Measurements from ENCODE around the gene PLCD4. TPM values are rescaled to one million over a fixed set of nuclear protein-coding genes. Genes with fewer than 3 reads are reported as not detected.

PLCD4 gene
- total RNA-seq, 1 experiment from 2014 or later = 0.42 TPM

DNA sequence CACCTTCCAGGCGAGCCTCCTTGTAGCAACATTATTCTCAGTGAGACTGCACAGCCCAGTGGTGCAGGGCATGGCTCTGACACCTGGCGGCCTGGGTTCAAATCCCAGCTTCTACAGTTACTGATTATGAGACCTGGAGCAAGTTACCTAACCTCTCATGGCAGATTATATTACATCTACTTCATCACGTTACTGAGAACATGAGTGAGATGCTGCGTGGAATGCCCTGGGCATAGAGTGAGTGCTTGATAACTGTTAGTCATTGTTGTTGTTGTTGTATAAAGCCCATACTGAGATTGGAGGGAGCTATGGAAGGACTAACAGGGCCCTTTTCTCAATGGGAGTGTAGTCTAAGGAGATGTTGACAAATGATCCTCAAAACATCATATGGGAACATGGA lies 18.7 kb downstream of the PLCD4 start:
- Histone ChIP-seq H3K4me2 (ENCODE audit: insufficient read depth, insufficient read length, low read length) (no peak overlapping the region), H3K4ac (ENCODE audit: low read depth, low read length) (no peak overlapping the region), H3K79me2 (ENCODE audit: insufficient read depth, low read length) (no peaks in the 10 kb centered on the region), H2BK120ac (ENCODE audit: low read depth, low read length, poor library complexity, severe bottlenecking) (no peak overlapping the region), H2BK15ac (ENCODE audit: low read depth, low read length) (no peak overlapping the region), H2BK5ac (ENCODE audit: insufficient read length, low read length) (no peak overlapping the region), H3T11ph (ENCODE audit: low read length) (no peak overlapping the region), H2AFZ (ENCODE audit: low read length) (no peak overlapping the region), H2AK5ac (ENCODE audit: insufficient read length, low read length) (no peak overlapping the region), H2BK12ac (ENCODE audit: insufficient read length, low read depth, low read length) (no peak overlapping the region), H3K79me1 (ENCODE audit: insufficient read depth, low read depth, low read length, poor library complexity, severe bottlenecking) (no peaks in the 10 kb centered on the region), H3K9me3 (ENCODE audit: control insufficient read depth, low read depth, low read length) (no peaks in the 10 kb centered on the region), H4K8ac (replicated peaks; ENCODE audit: insufficient read length, low read depth, low read length) (no peak overlapping the region), H3K56ac (ENCODE audit: insufficient read length, low read depth, low read length) (no peak overlapping the region), H3K4me1 (ENCODE audit: insufficient read depth, low read length) (no peaks in the 10 kb centered on the region), H3K18ac (ENCODE audit: insufficient read length, low read depth, low read length) (no peak overlapping the region), H4K20me1 (ENCODE audit: control insufficient read depth, insufficient read depth, insufficient read length) (no peaks in the 10 kb centered on the region), H3K14ac (ENCODE audit: insufficient read depth, low read length) (no peak overlapping the region), H3K27me3 (ENCODE audit: insufficient read depth, low read length) (no peaks in the 10 kb centered on the region), H3K27ac (ENCODE audit: insufficient read length, low read depth, low read length) (no peak overlapping the region), H3K23ac (ENCODE audit: insufficient read length, low read depth, low read length) (no peak overlapping the region), H3K23me2 (ENCODE audit: insufficient read length, low read depth, low read length, poor library complexity, severe bottlenecking) (no peaks in the 10 kb centered on the region), H3K9ac (ENCODE audit: extremely low read depth, insufficient read length, low read length) (no peak overlapping the region), H4K91ac (ENCODE audit: insufficient read length, low read depth, low read length) (no peak overlapping the region), H2BK20ac (ENCODE audit: low read depth, low read length, poor library complexity, severe bottlenecking) (no peak overlapping the region), H4K5ac (ENCODE audit: insufficient read length, low read depth, low read length) (no peak overlapping the region)
- Mint-ChIP-seq H3K27me3 (ENCODE audit: low read depth) (no peaks in the 10 kb centered on the region; the same call in none of the 2 replicates), H3K9me3 (no peaks in the 10 kb centered on the region; a peak in 1 of 5 replicates), H3K4me1 (no peaks in the 10 kb centered on the region), H3K36me3 (ENCODE audit: insufficient read depth in 1 of 3, low read depth in 3 of 3) (no peaks in the 10 kb centered on the region), H3K27ac (no peak overlapping the region), H3K4me3 (no peak overlapping the region)
- TF ChIP-seq, protein P1, sequence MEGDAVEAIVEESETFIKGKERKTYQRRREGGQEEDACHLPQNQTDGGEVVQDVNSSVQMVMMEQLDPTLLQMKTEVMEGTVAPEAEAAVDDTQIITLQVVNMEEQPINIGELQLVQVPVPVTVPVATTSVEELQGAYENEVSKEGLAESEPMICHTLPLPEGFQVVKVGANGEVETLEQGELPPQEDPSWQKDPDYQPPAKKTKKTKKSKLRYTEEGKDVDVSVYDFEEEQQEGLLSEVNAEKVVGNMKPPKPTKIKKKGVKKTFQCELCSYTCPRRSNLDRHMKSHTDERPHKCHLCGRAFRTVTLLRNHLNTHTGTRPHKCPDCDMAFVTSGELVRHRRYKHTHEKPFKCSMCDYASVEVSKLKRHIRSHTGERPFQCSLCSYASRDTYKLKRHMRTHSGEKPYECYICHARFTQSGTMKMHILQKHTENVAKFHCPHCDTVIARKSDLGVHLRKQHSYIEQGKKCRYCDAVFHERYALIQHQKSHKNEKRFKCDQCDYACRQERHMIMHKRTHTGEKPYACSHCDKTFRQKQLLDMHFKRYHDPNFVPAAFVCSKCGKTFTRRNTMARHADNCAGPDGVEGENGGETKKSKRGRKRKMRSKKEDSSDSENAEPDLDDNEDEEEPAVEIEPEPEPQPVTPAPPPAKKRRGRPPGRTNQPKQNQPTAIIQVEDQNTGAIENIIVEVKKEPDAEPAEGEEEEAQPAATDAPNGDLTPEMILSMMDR (conservative IDR thresholded peaks at IDR 0.05) = no peak
- no peak for DNase-seq
- no CpG with 5 or more reads among the region's 4 CpGs for WGBS (ENCODE audit: extremely low coverage, insufficient read length, low lambda C conversion rate)
